H9 (cell line): Measurements from ENCODE around the gene COL8A1. TPM values are rescaled to one million over a fixed set of nuclear protein-coding genes. Genes with fewer than 3 reads are reported as not detected.

ENCODE experiments used
- DNase-seq: peaks from one replicate; pipeline ENCODE4 v3.0.0-alpha.2; 2017
- H2AFZ ChIP-seq: one replicate; pipeline ENCODE4 v1.6.1; 2013; ENCODE audit warnings: mild to moderate bottlenecking, low read length, control low read depth, moderate library complexity
- H2AK5ac ChIP-seq: 2 replicates; pipeline ENCODE4 v1.6.1; 2013; ENCODE audit warnings: low read length, control low read depth, mixed read lengths; ENCODE audit not compliant: insufficient read length
- H2BK120ac ChIP-seq: one replicate; pipeline ENCODE4 v1.6.1; 2013; ENCODE audit warnings: low read depth, mild to moderate bottlenecking, low read length, control low read depth, inconsistent platforms; ENCODE audit not compliant: poor library complexity, severe bottlenecking
- H2BK12ac ChIP-seq: 2 replicates; pipeline ENCODE4 v1.6.1; 2013; ENCODE audit warnings: low read length, control low read depth, mixed read lengths, low read depth; ENCODE audit not compliant: insufficient read length
- H2BK15ac ChIP-seq: 2 replicates; pipeline ENCODE4 v1.6.1; 2013; ENCODE audit warnings: low read depth, low read length, control low read depth
- H2BK20ac ChIP-seq: one replicate; pipeline ENCODE4 v1.6.1; 2013; ENCODE audit warnings: low read depth, mild to moderate bottlenecking, low read length, control low read depth, inconsistent platforms; ENCODE audit not compliant: poor library complexity, severe bottlenecking
- H2BK5ac ChIP-seq: 2 replicates; pipeline ENCODE4 v1.6.1; 2013; ENCODE audit warnings: low read length, control low read depth, mixed read lengths; ENCODE audit not compliant: insufficient read length
- H3K14ac ChIP-seq: 2 replicates; pipeline ENCODE4 v1.6.1; 2013; ENCODE audit warnings: low read length, control low read depth; ENCODE audit not compliant: insufficient read depth
- H3K18ac ChIP-seq: 2 replicates; pipeline ENCODE4 v1.6.1; 2013; ENCODE audit warnings: low read depth, mild to moderate bottlenecking, mixed read lengths, low read length, control low read depth; ENCODE audit not compliant: insufficient read length
- H3K23ac ChIP-seq: 2 replicates; pipeline ENCODE4 v1.6.1; 2013; ENCODE audit warnings: low read length, control low read depth, mixed read lengths, low read depth; ENCODE audit not compliant: insufficient read length
- H3K23me2 ChIP-seq: 2 replicates; pipeline ENCODE4 v1.6.1; 2013; ENCODE audit warnings: low read depth, mild to moderate bottlenecking, mixed read lengths, low read length, control low read depth; ENCODE audit not compliant: insufficient read length, poor library complexity, severe bottlenecking
- H3K27ac ChIP-seq: 2 replicates; pipeline ENCODE4 v1.5.1; 2013; ENCODE audit warnings: low read length, control low read depth, mixed read lengths, low read depth; ENCODE audit not compliant: insufficient read length
- H3K27me3 ChIP-seq: 2 replicates; pipeline ENCODE4 v1.6.1; 2013; ENCODE audit warnings: low read length, control low read depth, inconsistent platforms; ENCODE audit not compliant: insufficient read depth
- H3K4ac ChIP-seq: 2 replicates; pipeline ENCODE4 v1.6.1; 2013; ENCODE audit warnings: low read depth, mild to moderate bottlenecking, control low read depth, inconsistent platforms, low read length, moderate library complexity
- H3K4me1 ChIP-seq: 2 replicates; pipeline ENCODE4 v1.6.1; 2013; ENCODE audit warnings: low read length, control low read depth, inconsistent platforms; ENCODE audit not compliant: insufficient read depth
- H3K4me2 ChIP-seq: 2 replicates; pipeline ENCODE4 v1.6.1; 2013; ENCODE audit warnings: low read length, control low read depth, mixed read lengths; ENCODE audit not compliant: insufficient read length, insufficient read depth
- H3K56ac ChIP-seq: 2 replicates; pipeline ENCODE4 v1.6.1; 2013; ENCODE audit warnings: low read depth, mild to moderate bottlenecking, mixed read lengths, low read length, control low read depth; ENCODE audit not compliant: insufficient read length
- H3K79me1 ChIP-seq: 2 replicates; pipeline ENCODE4 v1.6.1; 2013; ENCODE audit warnings: low read depth, mild to moderate bottlenecking, moderate library complexity, low read length, control low read depth, inconsistent platforms; ENCODE audit not compliant: insufficient read depth, poor library complexity, severe bottlenecking
- H3K79me2 ChIP-seq: 2 replicates; pipeline ENCODE4 v1.6.1; 2013; ENCODE audit warnings: low read length, control low read depth, inconsistent platforms; ENCODE audit not compliant: insufficient read depth
- H3K9ac ChIP-seq: 2 replicates; pipeline ENCODE4 v1.6.1; 2013; ENCODE audit warnings: low read length, control low read depth, mixed read lengths; ENCODE audit not compliant: insufficient read length; ENCODE audit errors: extremely low read depth
- H3K9me3 ChIP-seq: one replicate; pipeline ENCODE4 v1.6.1; 2013; ENCODE audit warnings: low read depth, low read length, inconsistent platforms; ENCODE audit not compliant: control insufficient read depth
- H3T11ph ChIP-seq: one replicate; pipeline ENCODE4 v1.6.1; 2013; ENCODE audit warnings: mild to moderate bottlenecking, low read length, control low read depth, inconsistent platforms
- H4K20me1 ChIP-seq: one replicate; pipeline ENCODE4 v1.6.1; 2013; ENCODE audit not compliant: control insufficient read depth, insufficient read length, insufficient read depth
- H4K5ac ChIP-seq: 2 replicates; pipeline ENCODE4 v1.6.1; 2013; ENCODE audit warnings: low read depth, mild to moderate bottlenecking, mixed read lengths, low read length, control low read depth; ENCODE audit not compliant: insufficient read length
- H4K8ac ChIP-seq: replicated peaks from 2 replicates; pipeline ENCODE4 v1.6.1; 2013; ENCODE audit warnings: low read length, control low read depth, mixed read lengths, low read depth; ENCODE audit not compliant: insufficient read length
- H4K91ac ChIP-seq: 2 replicates; pipeline ENCODE4 v1.6.1; 2013; ENCODE audit warnings: low read depth, mild to moderate bottlenecking, moderate library complexity, mixed read lengths, low read length, control low read depth; ENCODE audit not compliant: insufficient read length
- H3K27ac Mint-ChIP-seq, 3 experiments: 2 replicates in 2 of 3; 3 replicates in 1 of 3; pipeline ENCODE4 v1.8.0; 2020 to 2021; ENCODE audit warnings: mixed read lengths in 3 of 3, mild to moderate bottlenecking in 1 of 3, moderate library complexity in 1 of 3
- H3K27me3 Mint-ChIP-seq: 2 replicates; pipeline ENCODE4 v1.8.0; 2021; ENCODE audit warnings: low read depth, mild to moderate bottlenecking, moderate library complexity, mixed read lengths
- H3K36me3 Mint-ChIP-seq, 3 experiments: 2 replicates in 2 of 3; 3 replicates in 1 of 3; pipeline ENCODE4 v1.8.0; 2020 to 2021; ENCODE audit warnings: low read depth in 3 of 3, mixed read lengths in 3 of 3; ENCODE audit not compliant: insufficient read depth in 1 of 3
- H3K4me1 Mint-ChIP-seq, 2 experiments: 2 replicates each; pipeline ENCODE4 v1.8.0; 2020; ENCODE audit warnings: mixed read lengths in 2 of 2
- H3K4me3 Mint-ChIP-seq, 2 experiments: 2 replicates in 1 of 2; 3 replicates in 1 of 2; pipeline ENCODE4 v1.8.0; 2020 to 2021; ENCODE audit warnings: mild to moderate bottlenecking in 2 of 2, mixed read lengths in 2 of 2, moderate library complexity in 1 of 2
- H3K9me3 Mint-ChIP-seq, 2 experiments: 2 replicates in 1 of 2; 3 replicates in 1 of 2; pipeline ENCODE4 v1.8.0; 2020; ENCODE audit warnings: mild to moderate bottlenecking in 2 of 2, mixed read lengths in 2 of 2, moderate library complexity in 1 of 2
- WGBS: extraction: QIAGEN DNeasy Blood & Tissue Kit; methylation state at CpG from one replicate; pipeline ENCODE4 v1.1.7; 2013; ENCODE audit warnings: missing lambda C conversion rate, low lambda C conversion rate, mixed read lengths; ENCODE audit not compliant: insufficient read length; ENCODE audit errors: extremely low coverage; 5-methylcytosine and 5-hydroxymethylcytosine counted together
- total RNA-seq: library from RNA; stranded (reverse); gene quantifications from 2 replicates; pipeline ENCODE4 v1.2.1, GENCODE V29; 2021
- TF ChIP-seq, protein P1 (sequence below): fragments of 200-600 bp; sonication (generic); conservative IDR thresholded peaks from 3 replicates; pipeline ENCODE4 v1.8.0; 2021; ENCODE audit warnings: antibody characterized with exemption, mild to moderate bottlenecking

The COL8A1 gene
- total RNA-seq, 1 experiment from 2014 or later = 0.17 TPM

DNA sequence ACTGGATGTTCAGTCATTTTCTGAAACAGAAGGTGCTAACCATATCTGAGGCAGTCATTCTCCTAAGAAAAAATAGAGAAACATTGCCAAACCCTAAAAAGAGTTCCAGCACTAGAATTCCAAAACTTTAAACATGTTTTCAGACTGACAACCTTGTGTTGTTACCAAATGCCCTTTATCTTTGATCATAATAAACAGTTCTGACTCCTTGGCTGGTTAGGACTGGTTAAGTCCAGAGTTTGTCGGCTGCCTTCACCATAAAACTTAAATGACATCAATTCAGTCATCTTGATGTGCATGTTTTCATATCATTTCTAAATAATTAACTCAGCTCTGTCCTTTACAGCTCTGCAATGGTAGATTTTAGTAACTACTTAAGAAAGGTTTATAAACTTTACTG is 68.0 kb downstream of the COL8A1 start:
- Histone ChIP-seq H2BK15ac (no peak overlapping the region), H3K23me2 (no peaks in the 10 kb centered on the region), H3K79me2 (no peaks in the 10 kb centered on the region), H2BK12ac (no peak overlapping the region), H2AK5ac (no peak overlapping the region), H3K23ac (no peak overlapping the region), H3K9me3 (no peaks in the 10 kb centered on the region), H4K5ac (no peak overlapping the region), H3T11ph (no peak overlapping the region), H4K20me1 (no peaks in the 10 kb centered on the region), H3K56ac (no peak overlapping the region), H3K14ac (no peak overlapping the region), H4K8ac (no peak overlapping the region), H2BK5ac (no peak overlapping the region), H2BK120ac (no peak overlapping the region), H3K4ac (no peak overlapping the region), H3K79me1 (no peaks in the 10 kb centered on the region), H4K91ac (no peak overlapping the region), H3K27me3 (no peaks in the 10 kb centered on the region), H3K18ac (no peak overlapping the region), H2AFZ (no peak overlapping the region), H3K4me1 (0 out of 2 replicates have a peak, but pooled peaks cover under 1% of the 10 kb centered on the region), H3K9ac (no peak overlapping the region), H3K27ac (no peak overlapping the region), H2BK20ac (no peak overlapping the region), H3K4me2 (no peak overlapping the region)
- Mint-ChIP-seq H3K9me3 (no peaks in the 10 kb centered on the region), H3K27ac (no peak overlapping the region), H3K36me3 (no peaks in the 10 kb centered on the region), H3K4me3 (no peak overlapping the region), H3K4me1 (peaks cover 0 to 3% of the 10 kb centered on the region in 2 experiments; a peak in 1 of 4 replicates), H3K27me3 (no peaks in the 10 kb centered on the region)
- WGBS = no CpG with 5 or more reads among the region's 1 CpG
- TF ChIP-seq, protein P1, sequence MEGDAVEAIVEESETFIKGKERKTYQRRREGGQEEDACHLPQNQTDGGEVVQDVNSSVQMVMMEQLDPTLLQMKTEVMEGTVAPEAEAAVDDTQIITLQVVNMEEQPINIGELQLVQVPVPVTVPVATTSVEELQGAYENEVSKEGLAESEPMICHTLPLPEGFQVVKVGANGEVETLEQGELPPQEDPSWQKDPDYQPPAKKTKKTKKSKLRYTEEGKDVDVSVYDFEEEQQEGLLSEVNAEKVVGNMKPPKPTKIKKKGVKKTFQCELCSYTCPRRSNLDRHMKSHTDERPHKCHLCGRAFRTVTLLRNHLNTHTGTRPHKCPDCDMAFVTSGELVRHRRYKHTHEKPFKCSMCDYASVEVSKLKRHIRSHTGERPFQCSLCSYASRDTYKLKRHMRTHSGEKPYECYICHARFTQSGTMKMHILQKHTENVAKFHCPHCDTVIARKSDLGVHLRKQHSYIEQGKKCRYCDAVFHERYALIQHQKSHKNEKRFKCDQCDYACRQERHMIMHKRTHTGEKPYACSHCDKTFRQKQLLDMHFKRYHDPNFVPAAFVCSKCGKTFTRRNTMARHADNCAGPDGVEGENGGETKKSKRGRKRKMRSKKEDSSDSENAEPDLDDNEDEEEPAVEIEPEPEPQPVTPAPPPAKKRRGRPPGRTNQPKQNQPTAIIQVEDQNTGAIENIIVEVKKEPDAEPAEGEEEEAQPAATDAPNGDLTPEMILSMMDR = no peak
- no peak for DNase-seq
